Body of pancreas (tissue), 4 donors: Measurements from ENCODE around the gene CMTM3. TPM values are rescaled to one million over a fixed set of nuclear protein-coding genes. Genes with fewer than 3 reads are reported as not detected.
A peak's percentile ranks its signal among the peaks of the same experiment; 100 is the strongest.

Source experiments
- ATAC-seq: fragments of 150-250 bp; one replicate; pipeline ENCODE4 v1.9.1; 2016
- DNase-seq, 4 donors: peaks; one replicate each; pipeline ENCODE4 v3.0.0-alpha.2; 2019
- H3K27ac ChIP-seq, 4 donors: fragments of 200-600 bp; sonication (generic); 1 replicate in 3 of 4; 2 replicates in 1 of 4; pipeline versions ENCODE4 v1.5.1 to v1.6.1; 2016 to 2019; ENCODE audit warnings: mild to moderate bottlenecking in 1 of 4, mixed read lengths in 1 of 4, moderate library complexity in 1 of 4
- H3K27me3 ChIP-seq, 2 donors: fragments of 200-600 bp; sonication (generic); one replicate each; pipeline ENCODE4 v1.6.0; 2016; ENCODE audit warnings: mild to moderate bottlenecking in 1 of 2
- H3K36me3 ChIP-seq, 2 donors: fragments of 200-600 bp; sonication (generic); replicated peaks in 1 of 2; 2 replicates each; pipeline ENCODE4 v1.5.1; 2016; ENCODE audit warnings: low read depth in 2 of 2; ENCODE audit not compliant: insufficient read depth in 1 of 2
- H3K4me1 ChIP-seq: fragments of 200-600 bp; sonication (generic); one replicate; pipeline ENCODE4 v1.6.0; 2016
- H3K4me3 ChIP-seq, 2 donors: fragments of 200-600 bp; sonication (generic); 1 replicate in 1 of 2; 2 replicates in 1 of 2; pipeline ENCODE4 v1.5.1; 2016 to 2019
- H3K9me3 ChIP-seq, 3 donors: fragments of 200-600 bp; sonication (generic); 1 replicate in 2 of 3; 2 replicates in 1 of 3; pipeline ENCODE4 v1.5.1; 2016
- POLR2A ChIP-seq, 3 donors: fragments of 450-650 bp; IDR thresholded peaks; one replicate each; pipeline ENCODE4 v1.6.1; 2016; ENCODE audit warnings: antibody characterized with exemption in 3 of 3, mild to moderate bottlenecking in 2 of 3
- WGBS, 2 donors: methylation state at CpG; one replicate each; pipeline ENCODE4 v1.1.5; 2017; 5-methylcytosine and 5-hydroxymethylcytosine counted together
- intact Hi-C: fragments of 100-400 bp; cut with DNase I; formaldehyde crosslinking; loops from one replicate; pipeline ENCODE4 v1.15.1; 2023
- total RNA-seq, 2 donors: library from RNA; depleted of rRNA; stranded (reverse); fragments of >200 nt; gene quantifications; one replicate each; pipeline ENCODE4 v1.1.0, GENCODE V29; 2016
- TF ChIP-seq, protein P1 (sequence below), 7 experiments: fragments of 450-650 bp in 4 of 7; fragments of 200-600 bp in 3 of 7; sonication (generic) in 3 of 7; IDR thresholded peaks; one replicate each; pipeline ENCODE4 v1.5.1; 2016 to 2019; ENCODE audit warnings: antibody characterized with exemption in 7 of 7

The CMTM3 gene
- total RNA-seq, 2 donors from 2014 or later: 4.3 to 6.0 TPM

DNA sequence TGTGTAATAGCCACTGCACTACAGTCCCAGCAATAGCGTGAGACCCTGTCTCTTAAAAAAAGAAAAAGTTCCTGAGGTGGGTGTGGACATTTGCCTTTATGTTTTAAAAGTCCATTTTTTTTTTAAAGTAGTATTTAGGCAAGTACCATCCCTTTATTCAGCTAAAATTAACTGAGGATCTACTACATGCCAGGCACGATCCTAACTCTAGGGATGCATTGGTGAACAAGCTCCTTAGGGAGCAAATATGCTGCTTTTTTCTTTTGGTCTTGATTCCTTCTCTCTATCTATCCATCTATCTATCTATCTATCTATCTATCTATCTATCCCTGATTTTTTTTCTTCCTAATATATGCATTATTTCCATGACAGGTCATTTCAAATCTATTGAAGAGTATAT, 44.7 kb downstream of the CMTM3 start:
- Histone ChIP-seq H3K9me3 (no peaks in the 10 kb centered on the region), H3K36me3 (no peaks in the 10 kb centered on the region), H3K27ac (no peak overlapping the region), H3K4me1 (peaks cover 8% of the 10 kb centered on the region), H3K4me3 (no peak overlapping the region), H3K27me3 (no peaks in the 10 kb centered on the region)
- intact Hi-C loops: no loop called here
- no peak for ATAC-seq
- WGBS, 2 donors: 93 to 98% methylated on average over 2 of the region's 2 CpGs
- DNase-seq: no peak
- TF ChIP-seq, protein P1, sequence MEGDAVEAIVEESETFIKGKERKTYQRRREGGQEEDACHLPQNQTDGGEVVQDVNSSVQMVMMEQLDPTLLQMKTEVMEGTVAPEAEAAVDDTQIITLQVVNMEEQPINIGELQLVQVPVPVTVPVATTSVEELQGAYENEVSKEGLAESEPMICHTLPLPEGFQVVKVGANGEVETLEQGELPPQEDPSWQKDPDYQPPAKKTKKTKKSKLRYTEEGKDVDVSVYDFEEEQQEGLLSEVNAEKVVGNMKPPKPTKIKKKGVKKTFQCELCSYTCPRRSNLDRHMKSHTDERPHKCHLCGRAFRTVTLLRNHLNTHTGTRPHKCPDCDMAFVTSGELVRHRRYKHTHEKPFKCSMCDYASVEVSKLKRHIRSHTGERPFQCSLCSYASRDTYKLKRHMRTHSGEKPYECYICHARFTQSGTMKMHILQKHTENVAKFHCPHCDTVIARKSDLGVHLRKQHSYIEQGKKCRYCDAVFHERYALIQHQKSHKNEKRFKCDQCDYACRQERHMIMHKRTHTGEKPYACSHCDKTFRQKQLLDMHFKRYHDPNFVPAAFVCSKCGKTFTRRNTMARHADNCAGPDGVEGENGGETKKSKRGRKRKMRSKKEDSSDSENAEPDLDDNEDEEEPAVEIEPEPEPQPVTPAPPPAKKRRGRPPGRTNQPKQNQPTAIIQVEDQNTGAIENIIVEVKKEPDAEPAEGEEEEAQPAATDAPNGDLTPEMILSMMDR (IDR thresholded peaks at IDR 0.05): no peak
- TF ChIP-seq POLR2A (IDR thresholded peaks at IDR 0.05): no peak

DNA sequence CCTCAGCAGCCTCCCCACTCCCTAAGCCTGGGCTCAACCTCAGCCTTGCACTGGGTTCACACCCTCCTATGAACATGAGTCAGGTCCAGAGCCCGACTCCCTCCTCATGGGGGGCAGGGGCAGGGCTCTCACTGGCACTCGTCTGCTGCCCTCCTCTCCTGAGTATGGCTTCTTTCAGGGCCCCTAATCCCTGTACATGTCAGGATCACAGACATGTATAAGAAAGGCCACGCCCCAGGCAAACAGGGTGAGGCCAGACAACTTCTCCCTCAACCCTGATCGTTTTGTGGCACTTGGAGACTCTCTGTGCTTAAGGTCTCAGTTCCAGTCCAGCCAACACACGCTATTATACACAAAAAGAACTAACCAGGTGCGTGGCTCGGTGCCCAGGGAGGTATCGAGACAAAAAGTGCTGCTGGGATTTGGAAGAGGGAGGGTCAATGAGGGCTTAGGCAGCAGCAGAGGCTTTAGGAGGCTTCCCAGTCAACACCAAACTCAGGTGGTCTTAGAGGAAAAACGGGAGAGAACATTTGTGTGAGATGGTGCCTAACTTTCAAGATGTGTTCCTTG, 45.2 kb downstream of the CMTM3 start:
- WGBS, 2 donors: 64 to 69% methylated on average over 7 to 9 of the region's 9 CpGs
- TF ChIP-seq, protein P1 (IDR thresholded peaks at IDR 0.05): no peak
- no peak for TF ChIP-seq POLR2A (IDR thresholded peaks at IDR 0.05)
- ATAC-seq (no peak), DNase-seq (peak in 1 of 4 donors; percentile 19)
- intact Hi-C loops: no loop called here
- H3K36me3 ChIP-seq: no peaks in the 10 kb centered on the region
- no peak overlapping the region for H3K27ac ChIP-seq
- no peaks in the 10 kb centered on the region for H3K9me3 ChIP-seq
- H3K4me3 ChIP-seq: no peak overlapping the region
- peaks cover 8% of the 10 kb centered on the region for H3K4me1 ChIP-seq
- H3K27me3 ChIP-seq: no peaks in the 10 kb centered on the region

DNA sequence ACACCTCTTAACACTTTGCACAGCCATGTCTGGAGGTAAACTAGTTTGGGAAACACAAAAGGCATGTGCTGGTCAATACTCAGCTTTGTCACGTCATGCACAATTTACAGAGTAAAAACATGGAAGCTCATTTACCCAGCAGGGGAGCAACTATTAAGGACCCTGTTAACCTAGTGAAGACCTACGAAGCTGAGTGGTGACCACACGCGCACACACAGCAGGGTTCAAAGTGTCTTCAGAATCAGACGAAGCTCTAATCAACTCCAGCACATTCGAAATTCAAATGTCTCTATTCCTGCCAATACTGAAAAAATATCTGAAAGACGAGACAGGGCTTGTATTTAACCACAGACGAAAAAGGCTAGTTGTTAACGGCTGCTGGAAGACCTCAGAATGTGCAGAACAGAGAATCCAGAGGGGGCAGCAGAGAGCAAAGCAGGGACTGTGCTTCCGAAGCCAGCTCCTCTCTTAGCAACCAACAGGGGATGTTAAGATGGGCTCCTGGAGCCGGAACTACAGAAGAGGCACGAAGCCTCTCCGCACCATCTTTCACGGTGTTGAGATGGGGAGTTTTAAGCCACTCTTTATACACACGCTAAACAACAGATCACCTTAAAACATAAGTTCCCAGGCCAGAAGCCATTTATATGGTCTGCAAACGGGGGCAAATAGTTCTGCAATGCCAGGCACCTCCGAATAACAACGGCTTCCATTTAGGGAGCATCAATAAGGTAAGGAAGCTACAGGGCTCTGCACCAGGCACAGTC, 46.4 kb downstream of the CMTM3 start:
- intact Hi-C loops: no loop called here
- WGBS, 2 donors: 23 to 26% methylated on average over 14 to 18 of the region's 18 CpGs

DNA sequence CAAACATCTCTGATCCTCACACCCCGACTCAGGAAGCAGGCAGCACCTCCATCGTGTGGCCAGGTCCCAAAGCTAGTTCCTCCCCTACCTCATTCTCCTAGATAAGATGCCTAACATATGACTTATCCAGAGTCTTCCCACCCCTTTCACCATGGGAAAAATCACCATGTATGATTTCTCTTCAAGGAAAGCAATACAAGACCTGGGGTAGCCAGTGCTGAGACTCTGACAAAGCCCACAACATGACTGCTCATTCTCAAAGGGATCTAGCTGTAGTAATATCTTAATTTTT, 46.9 kb downstream of the CMTM3 start:
- no peaks in the 10 kb centered on the region for H3K9me3 ChIP-seq
- H3K27ac ChIP-seq: no peak overlapping the region
- WGBS, 2 donors: 42 to 56% methylated on average over 2 of the region's 2 CpGs
- DNase-seq: no peak
- H3K4me3 ChIP-seq: no peak overlapping the region
- peaks cover 8% of the 10 kb centered on the region for H3K4me1 ChIP-seq
- H3K27me3 ChIP-seq: no peaks in the 10 kb centered on the region
- TF ChIP-seq, protein P1 (IDR thresholded peaks at IDR 0.05): no peak
- no peak for TF ChIP-seq POLR2A (IDR thresholded peaks at IDR 0.05)
- no peaks in the 10 kb centered on the region for H3K36me3 ChIP-seq
- intact Hi-C loops: no loop called here
- no peak for ATAC-seq

More for the DNA sequence above, 46.4 kb downstream of the CMTM3 start:
- DNase-seq (peak; percentile 78 to 85 (median 82)), ATAC-seq (peak; percentile 89)
- no peaks in the 10 kb centered on the region for H3K9me3 ChIP-seq
- H3K27me3 ChIP-seq: no peaks in the 10 kb centered on the region
- no peak overlapping the region for H3K27ac ChIP-seq
- H3K4me1 ChIP-seq: peaks cover 8% of the 10 kb centered on the region
- no peaks in the 10 kb centered on the region for H3K36me3 ChIP-seq
- no peak overlapping the region for H3K4me3 ChIP-seq
- TF ChIP-seq POLR2A (IDR thresholded peaks at IDR 0.05): no peak
- TF ChIP-seq, protein P1 (IDR thresholded peaks at IDR 0.05): peak; percentile 81 to 98 (median 86)

DNA sequence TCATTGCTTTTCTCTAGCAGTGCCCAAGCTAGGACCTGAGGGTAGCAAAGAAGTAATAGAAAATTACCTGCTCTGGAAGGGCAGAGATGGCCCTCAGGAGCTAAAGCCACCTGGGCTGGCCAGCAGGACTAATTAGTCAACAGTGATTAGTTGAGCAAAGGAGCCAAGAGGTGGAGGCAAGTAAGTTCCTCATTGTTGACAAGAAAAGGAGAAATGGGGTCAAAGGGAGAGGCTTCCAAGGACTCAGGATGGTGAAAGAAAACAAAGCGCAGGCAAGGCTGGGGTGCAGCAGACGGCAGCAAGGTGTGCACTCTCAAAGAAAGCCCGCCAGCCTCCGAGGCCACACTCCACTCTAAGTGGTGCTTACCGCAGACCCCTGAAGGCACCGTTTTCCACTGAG, 47.5 kb downstream of the CMTM3 start:
- H3K4me1 ChIP-seq: peaks cover 8% of the 10 kb centered on the region
- H3K4me3 ChIP-seq: no peak overlapping the region
- no peaks in the 10 kb centered on the region for H3K36me3 ChIP-seq
- H3K9me3 ChIP-seq: no peaks in the 10 kb centered on the region
- WGBS, 2 donors: 78 to 82% methylated on average over 6 of the region's 6 CpGs
- DNase-seq: no peak
- TF ChIP-seq POLR2A (IDR thresholded peaks at IDR 0.05): no peak
- TF ChIP-seq, protein P1 (IDR thresholded peaks at IDR 0.05): no peak
- H3K27ac ChIP-seq: no peak overlapping the region
- H3K27me3 ChIP-seq: no peaks in the 10 kb centered on the region
- ATAC-seq: no peak
- intact Hi-C loops: no loop called here
